ENCODE results near the gene GOLM1. TPM values are rescaled to one million over a fixed set of nuclear protein-coding genes. Genes with fewer than 3 reads are reported as not detected.

Gene GOLM1
- total RNA-seq, 2 experiments from 2014 or later: 0.22 TPM; not detected in 1

DNA sequence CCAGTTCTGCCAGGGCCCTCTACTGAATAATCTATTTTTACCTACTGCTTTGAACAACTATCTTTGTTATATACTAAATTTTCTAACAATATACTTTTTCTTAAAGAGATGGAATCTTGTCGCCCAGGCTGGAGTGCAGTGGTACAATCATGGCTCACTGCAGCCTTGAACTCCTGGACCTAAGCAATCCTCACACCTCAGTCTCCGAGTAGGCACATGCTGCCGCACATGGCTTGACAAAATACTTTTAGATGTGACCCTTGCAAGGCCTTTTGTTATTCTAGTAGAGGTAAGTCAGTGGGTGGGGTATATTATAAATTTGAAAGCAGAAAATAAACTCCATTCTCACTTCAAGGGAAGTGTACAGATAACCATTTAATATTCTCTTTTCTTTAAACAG is 7.9 kb downstream of the GOLM1 start:
- peaks cover 48% of the 10 kb centered on the region for H3K27me3 Mint-ChIP-seq
- ChIA-PET POLR2A (no interaction called here), CTCF (no interaction called here)
- H3K36me3 Mint-ChIP-seq (ENCODE audit: low read depth): no peaks in the 10 kb centered on the region
- Histone ChIP-seq H3K9me3 (ENCODE audit: control insufficient read depth in 1 of 2, insufficient read depth in 1 of 2, low read length in 2 of 2) (peaks cover 0 to 10% of the 10 kb centered on the region in 2 experiments), H3K4me1 (ENCODE audit: insufficient read depth, low read length) (no peaks in the 10 kb centered on the region), H3K27ac (ENCODE audit: low read depth in 1 of 2, low read length in 2 of 2) (no peak overlapping the region), H3K4me3 (ENCODE audit: low read length) (no peak overlapping the region), H3K36me3 (ENCODE audit: insufficient read depth, low read length) (no peaks in the 10 kb centered on the region), H3K27me3 (ENCODE audit: control insufficient read depth in 1 of 2, insufficient read depth in 2 of 2, low read length in 2 of 2) (peaks cover 2 to 8% of the 10 kb centered on the region in 2 experiments)
- no peak overlapping the region for H3K4me3 Mint-ChIP-seq
- no peak overlapping the region for H3K27ac Mint-ChIP-seq
- no peaks in the 10 kb centered on the region for H3K9me3 Mint-ChIP-seq
- no peaks in the 10 kb centered on the region for H3K4me1 Mint-ChIP-seq (ENCODE audit: low read depth)
- TF ChIP-seq, protein P1, sequence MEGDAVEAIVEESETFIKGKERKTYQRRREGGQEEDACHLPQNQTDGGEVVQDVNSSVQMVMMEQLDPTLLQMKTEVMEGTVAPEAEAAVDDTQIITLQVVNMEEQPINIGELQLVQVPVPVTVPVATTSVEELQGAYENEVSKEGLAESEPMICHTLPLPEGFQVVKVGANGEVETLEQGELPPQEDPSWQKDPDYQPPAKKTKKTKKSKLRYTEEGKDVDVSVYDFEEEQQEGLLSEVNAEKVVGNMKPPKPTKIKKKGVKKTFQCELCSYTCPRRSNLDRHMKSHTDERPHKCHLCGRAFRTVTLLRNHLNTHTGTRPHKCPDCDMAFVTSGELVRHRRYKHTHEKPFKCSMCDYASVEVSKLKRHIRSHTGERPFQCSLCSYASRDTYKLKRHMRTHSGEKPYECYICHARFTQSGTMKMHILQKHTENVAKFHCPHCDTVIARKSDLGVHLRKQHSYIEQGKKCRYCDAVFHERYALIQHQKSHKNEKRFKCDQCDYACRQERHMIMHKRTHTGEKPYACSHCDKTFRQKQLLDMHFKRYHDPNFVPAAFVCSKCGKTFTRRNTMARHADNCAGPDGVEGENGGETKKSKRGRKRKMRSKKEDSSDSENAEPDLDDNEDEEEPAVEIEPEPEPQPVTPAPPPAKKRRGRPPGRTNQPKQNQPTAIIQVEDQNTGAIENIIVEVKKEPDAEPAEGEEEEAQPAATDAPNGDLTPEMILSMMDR (IDR thresholded peaks at IDR 0.05): no peak
- ATAC-seq (ENCODE audit: poor library complexity) (no peak), DNase-seq (no peak)
- intact Hi-C loops (cut with DNase I, micrococcal nuclease): no loop called here

DNA sequence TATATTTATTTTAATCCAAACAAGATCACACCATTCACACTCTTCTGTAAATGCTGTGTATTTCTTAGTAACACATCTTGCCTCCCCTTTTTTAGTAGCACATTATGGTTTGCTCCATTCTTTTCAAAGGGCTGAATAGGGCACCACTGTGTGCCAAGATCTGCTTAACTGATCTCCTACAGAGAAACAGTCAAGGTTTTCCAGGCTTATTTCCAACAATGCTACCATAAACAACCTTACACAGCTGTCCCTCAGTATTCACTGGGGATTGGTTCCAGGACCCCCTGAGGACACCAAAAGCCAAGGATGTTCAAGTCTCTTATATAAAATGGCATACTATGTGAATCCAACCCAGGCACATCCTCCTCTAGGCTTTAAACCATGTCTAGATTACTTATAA is 16.5 kb downstream of the GOLM1 start:
- CTCF ChIA-PET: no interaction called here

DNA sequence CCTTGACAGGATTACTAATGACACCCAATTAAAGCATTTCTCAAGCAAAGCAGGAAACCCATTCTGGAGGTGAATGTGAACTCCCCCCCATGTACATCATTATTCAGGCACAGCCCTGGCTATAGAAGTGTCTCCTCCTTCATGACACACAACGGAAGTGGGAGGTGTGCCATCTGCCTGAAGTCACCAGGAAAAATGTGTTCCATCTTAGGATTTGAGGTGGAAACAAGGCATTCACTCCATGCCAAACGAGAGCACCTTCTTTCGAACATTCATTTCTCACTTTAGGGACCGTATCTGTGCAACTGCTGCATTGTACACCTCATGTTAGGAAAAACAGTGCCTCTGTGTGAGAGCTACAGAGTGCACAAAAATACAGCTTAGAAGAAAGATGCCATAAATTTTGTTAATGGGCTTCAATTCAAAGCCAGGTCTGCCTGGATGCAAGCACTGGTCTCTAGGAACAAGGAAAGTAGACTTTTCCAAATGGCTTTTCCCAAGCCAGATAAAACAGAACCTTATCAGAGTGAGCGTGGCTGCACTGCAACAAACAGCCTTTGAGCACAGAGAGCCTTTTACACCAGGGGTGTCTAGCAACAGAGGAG is 19.4 kb downstream of the GOLM1 start:
- intact Hi-C loops (cut with DNase I, micrococcal nuclease): no loop called here
- Mint-ChIP-seq H3K36me3 (ENCODE audit: low read depth) (no peaks in the 10 kb centered on the region), H3K4me1 (ENCODE audit: low read depth) (no peaks in the 10 kb centered on the region), H3K4me3 (no peak overlapping the region), H3K27me3 (no peaks in the 10 kb centered on the region), H3K9me3 (no peaks in the 10 kb centered on the region), H3K27ac (no peak overlapping the region)
- Histone ChIP-seq H3K4me3 (ENCODE audit: low read length) (no peak overlapping the region), H3K36me3 (ENCODE audit: insufficient read depth, low read length) (no peaks in the 10 kb centered on the region), H3K27ac (ENCODE audit: low read depth in 1 of 2, low read length in 2 of 2) (no peak overlapping the region), H3K9me3 (ENCODE audit: control insufficient read depth in 1 of 2, insufficient read depth in 1 of 2, low read length in 2 of 2) (no peaks in the 10 kb centered on the region), H3K4me1 (ENCODE audit: insufficient read depth, low read length) (no peaks in the 10 kb centered on the region), H3K27me3 (ENCODE audit: control insufficient read depth in 1 of 2, insufficient read depth in 2 of 2, low read length in 2 of 2) (no peaks in the 10 kb centered on the region)
- DNase-seq (no peak), ATAC-seq (ENCODE audit: poor library complexity) (no peak)
- ChIA-PET CTCF (no interaction called here), POLR2A (no interaction called here)
- TF ChIP-seq, protein P1 (IDR thresholded peaks at IDR 0.05): no peak

More for the DNA sequence above, 16.5 kb downstream of the GOLM1 start:
- ATAC-seq (ENCODE audit: poor library complexity) (no peak), DNase-seq (no peak)
- no peak overlapping the region for H3K4me3 ChIP-seq (ENCODE audit: low read length)
- Mint-ChIP-seq H3K9me3 (no peaks in the 10 kb centered on the region), H3K27ac (no peak overlapping the region), H3K27me3 (peaks cover 9% of the 10 kb centered on the region), H3K4me3 (no peak overlapping the region), H3K4me1 (ENCODE audit: low read depth) (no peaks in the 10 kb centered on the region), H3K36me3 (ENCODE audit: low read depth) (no peaks in the 10 kb centered on the region)
- TF ChIP-seq, protein P1 (IDR thresholded peaks at IDR 0.05): no peak
- no peaks in the 10 kb centered on the region for H3K9me3 ChIP-seq (ENCODE audit: control insufficient read depth in 1 of 2, insufficient read depth in 1 of 2, low read length in 2 of 2)
- no peak overlapping the region for H3K27ac ChIP-seq (ENCODE audit: low read depth in 1 of 2, low read length in 2 of 2)
- H3K4me1 ChIP-seq (ENCODE audit: insufficient read depth, low read length): no peaks in the 10 kb centered on the region
- POLR2A ChIA-PET: no interaction called here
- H3K27me3 ChIP-seq (ENCODE audit: control insufficient read depth in 1 of 2, insufficient read depth in 2 of 2, low read length in 2 of 2): no peaks in the 10 kb centered on the region
- no peaks in the 10 kb centered on the region for H3K36me3 ChIP-seq (ENCODE audit: insufficient read depth, low read length)
- intact Hi-C loops (cut with DNase I, micrococcal nuclease): no loop called here
